IMR-90 (cell line): ENCODE data around the gene RFC3. TPM values are rescaled to one million over a fixed set of nuclear protein-coding genes. Genes with fewer than 3 reads are reported as not detected.

Source experiments
- ATAC-seq: fragments of 200-7000 bp; cut with Tn5 transposase; 2 replicates; pipeline ENCODE4 v1.9.1; 2020; ENCODE audit warnings: low read depth, mild to moderate bottlenecking, moderate library complexity
- BruUV-seq: library from RNA; stranded (reverse); fragments of 400-500 nt; replicated peaks from 2 replicates; lab custom pipeline; 2021; lab: Mats Ljungman, UMichigan
- CTCF ChIA-PET: fragments of 300-600 bp; formaldehyde crosslinking; extraction: SDS; loops from one replicate; lab custom pipeline; 2021; ENCODE audit warnings: antibody characterized with exemption; lab: Yijun Ruan, JAX
- POLR2A ChIA-PET: fragments of 300-600 bp; sonication (Branson Sonifier 250); formaldehyde crosslinking; loops from one replicate; lab custom pipeline; 2022; ENCODE audit warnings: antibody characterized with exemption; ENCODE audit not compliant: unreplicated experiment; lab: Charles Lee
- DNase-seq: peaks from one replicate; pipeline ENCODE4 v3.0.0; 2013
- H2AFZ ChIP-seq: replicated peaks from 2 replicates; pipeline ENCODE3; 2013; ENCODE audit warnings: low read length, mild to moderate bottlenecking; ENCODE audit not compliant: poor library complexity
- H2AK5ac ChIP-seq: 2 replicates; pipeline ENCODE4 v1.6.1; 2013; ENCODE audit warnings: low read depth, low read length, inconsistent platforms
- H2AK9ac ChIP-seq: replicated peaks from 2 replicates; pipeline ENCODE3; 2013; ENCODE audit warnings: mild to moderate bottlenecking, low read depth, low read length, moderate library complexity; ENCODE audit not compliant: poor library complexity
- H2BK120ac ChIP-seq: 2 replicates; pipeline ENCODE4 v1.6.1; 2013; ENCODE audit warnings: low read depth, low read length, inconsistent platforms
- H2BK15ac ChIP-seq: 3 replicates; pipeline ENCODE4 v1.6.1; 2013; ENCODE audit warnings: low read depth, low read length, inconsistent platforms
- H2BK20ac ChIP-seq: 2 replicates; pipeline ENCODE4 v1.6.1; 2013; ENCODE audit warnings: low read depth, mild to moderate bottlenecking, inconsistent platforms, low read length, moderate library complexity
- H2BK5ac ChIP-seq: 2 replicates; pipeline ENCODE4 v1.6.1; 2013; ENCODE audit warnings: mild to moderate bottlenecking, low read depth, low read length, inconsistent platforms; ENCODE audit not compliant: poor library complexity, severe bottlenecking
- H3K14ac ChIP-seq: replicated peaks from 2 replicates; pipeline ENCODE4 v1.6.1; 2013; ENCODE audit warnings: low read depth, low read length, inconsistent platforms
- H3K18ac ChIP-seq: 2 replicates; pipeline ENCODE4 v1.6.1; 2013; ENCODE audit warnings: low read depth, low read length, control low read depth
- H3K23ac ChIP-seq: 2 replicates; pipeline ENCODE4 v1.6.1; 2013; ENCODE audit warnings: low read depth, low read length, inconsistent platforms
- H3K27ac ChIP-seq: 2 replicates; pipeline ENCODE4 v1.5.1; 2013; ENCODE audit warnings: mild to moderate bottlenecking, control low read depth, low read length; ENCODE audit not compliant: insufficient read depth
- H3K27me3 ChIP-seq: 2 replicates; pipeline ENCODE4 v1.6.1; 2013; ENCODE audit warnings: low read length; ENCODE audit not compliant: control insufficient read depth, insufficient read depth
- H3K36me3 ChIP-seq: 2 replicates; pipeline ENCODE4 v1.6.1; 2013; ENCODE audit warnings: low read length, mixed read lengths; ENCODE audit not compliant: control insufficient read depth, insufficient read depth
- H3K4ac ChIP-seq: 2 replicates; pipeline ENCODE4 v1.6.1; 2013; ENCODE audit warnings: low read depth, low read length, inconsistent platforms
- H3K4me1 ChIP-seq: 2 replicates; pipeline ENCODE4 v1.6.1; 2013; ENCODE audit warnings: low read length, mixed read lengths; ENCODE audit not compliant: control insufficient read depth, insufficient read depth
- H3K4me2 ChIP-seq: 2 replicates; pipeline ENCODE4 v1.6.1; 2013; ENCODE audit warnings: low read depth, mild to moderate bottlenecking, control low read depth, low read length, moderate library complexity
- H3K4me3 ChIP-seq: 2 replicates; pipeline ENCODE4 v1.5.1; 2013; ENCODE audit warnings: low read depth, mild to moderate bottlenecking, control low read depth, low read length, moderate library complexity; ENCODE audit not compliant: insufficient read depth
- H3K56ac ChIP-seq: 2 replicates; pipeline ENCODE4 v1.6.1; 2013; ENCODE audit warnings: low read length, inconsistent platforms; ENCODE audit not compliant: insufficient read depth; ENCODE audit errors: extremely low read depth
- H3K79me1 ChIP-seq, 2 experiments: 2 replicates each; pipeline ENCODE4 v1.6.1; 2013; ENCODE audit warnings: low read length in 2 of 2, inconsistent platforms in 1 of 2, low read depth in 1 of 2
- H3K9ac ChIP-seq: 2 replicates; pipeline ENCODE4 v1.6.1; 2013; ENCODE audit warnings: low read depth, low read length, control low read depth
- H3K9me1 ChIP-seq: 2 replicates; pipeline ENCODE4 v1.6.1; 2013; ENCODE audit warnings: low read length, inconsistent platforms; ENCODE audit not compliant: insufficient read depth
- H3K9me3 ChIP-seq: 2 replicates; pipeline ENCODE4 v1.6.1; 2013; ENCODE audit warnings: low read length; ENCODE audit not compliant: control insufficient read depth, insufficient read depth
- H4K20me1 ChIP-seq: 2 replicates; pipeline ENCODE4 v1.6.1; 2013; ENCODE audit warnings: low read length, inconsistent platforms; ENCODE audit not compliant: insufficient read depth
- H4K5ac ChIP-seq: 2 replicates; pipeline ENCODE4 v1.6.1; 2013; ENCODE audit warnings: mild to moderate bottlenecking, low read depth, low read length, control low read depth
- H4K8ac ChIP-seq, 2 experiments: 2 replicates each; pipeline ENCODE4 v1.6.1; 2013; ENCODE audit warnings: low read depth in 2 of 2, low read length in 2 of 2, control low read depth in 1 of 2, inconsistent platforms in 1 of 2
- H4K91ac ChIP-seq: 2 replicates; pipeline ENCODE4 v1.6.1; 2013; ENCODE audit warnings: low read depth, low read length, inconsistent platforms; ENCODE audit not compliant: insufficient read depth
- CHD1 ChIP-seq: IDR thresholded peaks from 2 replicates; pipeline ENCODE4 v1.6.1; 2012; ENCODE audit warnings: low read depth, low read length, improper control_type of control experiment
- ELK1 ChIP-seq: fragments of 150-350 bp; IDR thresholded peaks from 2 replicates; pipeline ENCODE4 v1.6.1; 2016; ENCODE audit warnings: low read depth, mild to moderate bottlenecking, low read length, moderate library complexity, borderline replicate concordance
- FOS ChIP-seq: fragments of 150-350 bp; IDR thresholded peaks from 2 replicates; pipeline ENCODE4 v1.6.1; 2016; ENCODE audit warnings: low read depth, low read length
- MAFK ChIP-seq: IDR thresholded peaks from 2 replicates; pipeline ENCODE4 v1.6.1; 2012; ENCODE audit warnings: low read depth, low read length, improper control_type of control experiment
- MXI1 ChIP-seq: IDR thresholded peaks from 2 replicates; pipeline ENCODE4 v1.6.1; 2012; ENCODE audit warnings: low read depth, mild to moderate bottlenecking, low read length, moderate library complexity, borderline replicate concordance
- RAD21 ChIP-seq: IDR thresholded peaks from 2 replicates; pipeline ENCODE4 v1.6.1; 2012; ENCODE audit warnings: low read length, improper control_type of control experiment
- SMC3 ChIP-seq: fragments of 150-350 bp; IDR thresholded peaks from 2 replicates; pipeline ENCODE4 v1.6.1; 2016; ENCODE audit warnings: low read depth, mild to moderate bottlenecking, antibody characterized with exemption, low read length, moderate library complexity
- dilution Hi-C: fragments of 300-500 bp; cut with HindIII; formaldehyde crosslinking; loops from one replicate; pipeline ENCODE4 v1.14.3; 2018; ENCODE audit warnings: low sequenced_read_pairs; ENCODE audit not compliant: unreplicated experiment
- in situ Hi-C: fragments of 300-500 bp; cut with MboI; formaldehyde crosslinking; loops from 3 replicates; pipeline ENCODE4 v1.14.3; 2019; ENCODE audit warnings: low sequenced_read_pairs, inconsistent platforms, mixed read lengths
- intact Hi-C: fragments of 100-400 bp; cut with micrococcal nuclease; formaldehyde crosslinking; loops from 2 replicates; pipeline ENCODE4 v1.10.0; 2022
- polyA plus RNA-seq, 3 experiments: library from polyadenylated mRNA; depleted of rRNA; stranded (reverse); fragments of >200 nt; gene quantifications; 2 replicates each; pipeline ENCODE4 v1.2.3, GENCODE V29; 2012; ENCODE audit warnings: low replicate concordance in 1 of 3
- total RNA-seq: library from RNA; depleted of rRNA; stranded (reverse); fragments of >200 nt; gene quantifications from 2 replicates; pipeline ENCODE4 v1.2.3, GENCODE V29; 2012

Gene RFC3
- total and polyA plus RNA-seq, 2 of the 4 experiments (the other 2 are of a cell fraction), result 9.8 to 12.9 TPM

- POLR2A ChIA-PET, result no interaction called here
- H2BK20ac ChIP-seq, result no peak overlapping the region
- no peak overlapping the region for H3K4me3 ChIP-seq
- dilution Hi-C loops (no loop called here), in situ Hi-C loops (no loop called here), intact Hi-C loops (no loop called here)
- H3K79me1 ChIP-seq, result no peaks in the 10 kb centered on the region
- H3K9ac ChIP-seq, result no peak overlapping the region
- H4K8ac ChIP-seq, result no peak overlapping the region
- no peak overlapping the region for H2AK5ac ChIP-seq
- no peaks in the 10 kb centered on the region for H4K20me1 ChIP-seq
- H2BK120ac ChIP-seq, result no peak overlapping the region
- no peak overlapping the region for H3K23ac ChIP-seq
- no peak overlapping the region for H4K91ac ChIP-seq
- no peak for DNase-seq
- no peaks in the 10 kb centered on the region for H3K4me1 ChIP-seq
- no peak overlapping the region for H3K4me2 ChIP-seq
- H2BK15ac ChIP-seq, result no peak overlapping the region
- no peaks in the 10 kb centered on the region for H3K9me1 ChIP-seq
- no peak overlapping the region for H2BK5ac ChIP-seq
- H3K4ac ChIP-seq, result no peak overlapping the region
- no peak overlapping the region for H3K18ac ChIP-seq
- H3K27ac ChIP-seq, result no peak overlapping the region
- H3K14ac ChIP-seq, result no peak overlapping the region
- CTCF ChIA-PET, result no interaction called here
- H2AFZ ChIP-seq, result no peak overlapping the region
- TF ChIP-seq FOS (no peak), MXI1 (no peak), RAD21 (no peak), SMC3 (no peak), CHD1 (no peak), ELK1 (no peak), MAFK (no peak)
- no peaks in the 10 kb centered on the region for H3K9me3 ChIP-seq
- no peaks in the 10 kb centered on the region for H3K27me3 ChIP-seq
- ATAC-seq, result no peak
- no TSS peak for BruUV-seq
- no peak overlapping the region for H3K56ac ChIP-seq
- no peak overlapping the region for H2AK9ac ChIP-seq
- no peaks in the 10 kb centered on the region for H3K36me3 ChIP-seq
- no peak overlapping the region for H4K5ac ChIP-seq
These were observed 24.2 kb upstream of the RFC3 start for GRCh38 chr13:33793726-33794125.
